Stimulated activated CD4-positive, alpha-beta T cell treated with anti-CD3 and anti-CD28 coated beads, Interleukin-2, amount 100 ng/mL, for 4 hours (primary cell): Measurements from ENCODE around the gene FN3K.
"Not testable (repeated sequence)": the region's sequence is repeated elsewhere in the genome, so short reads cannot be mapped to it uniquely, and the experiment has no call there.

Experiments
- DNase-seq: peaks from one replicate; pipeline ENCODE4 v3.0.0-alpha.2; 2020; ENCODE audit warnings: low read depth

FN3K gene

DNA sequence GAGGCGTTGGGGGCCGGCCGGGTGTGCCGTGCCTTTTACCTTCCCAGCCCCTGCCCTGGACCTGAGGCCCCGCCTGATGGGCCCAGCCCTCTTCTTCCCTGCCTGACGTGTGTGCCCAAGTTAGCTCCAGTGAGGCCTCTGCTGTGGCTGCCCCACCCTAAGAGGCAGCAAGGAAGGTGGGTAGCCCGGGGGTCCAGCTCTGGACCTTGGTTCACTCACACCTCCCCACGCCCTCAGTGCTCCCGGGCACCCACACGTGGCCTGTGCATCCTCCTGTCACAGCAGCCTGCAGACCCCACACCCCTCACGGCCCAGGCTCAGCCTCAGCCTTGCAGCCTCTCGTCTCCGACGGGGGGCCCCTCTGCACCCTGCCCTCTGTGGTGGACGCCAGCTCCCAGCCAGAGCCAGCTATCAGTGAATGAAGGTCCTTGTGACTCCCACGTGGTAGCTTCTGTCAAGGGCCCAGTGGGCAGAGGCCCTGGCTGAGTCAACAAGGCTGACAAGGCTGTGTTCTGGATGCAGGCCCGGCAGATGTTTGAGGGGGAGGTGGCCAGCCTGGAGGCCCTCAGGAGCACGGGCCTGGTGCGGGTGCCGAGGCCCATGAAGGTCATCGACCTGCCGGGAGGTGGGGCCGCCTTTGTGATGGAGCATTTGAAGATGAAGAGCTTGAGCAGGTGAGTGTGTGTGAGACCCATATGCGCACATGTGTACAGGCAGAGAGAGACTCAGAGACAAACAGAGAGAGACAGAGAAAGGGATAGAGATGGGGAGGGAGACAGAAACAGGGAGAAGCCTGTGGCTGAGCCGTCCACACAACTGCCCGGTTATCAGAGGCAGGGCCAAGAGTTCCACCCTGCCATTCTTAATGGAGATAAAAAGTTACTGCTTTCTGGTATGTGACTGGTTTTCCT lies 2.8 kb downstream of the FN3K start:
- DNase-seq: no peak

DNA sequence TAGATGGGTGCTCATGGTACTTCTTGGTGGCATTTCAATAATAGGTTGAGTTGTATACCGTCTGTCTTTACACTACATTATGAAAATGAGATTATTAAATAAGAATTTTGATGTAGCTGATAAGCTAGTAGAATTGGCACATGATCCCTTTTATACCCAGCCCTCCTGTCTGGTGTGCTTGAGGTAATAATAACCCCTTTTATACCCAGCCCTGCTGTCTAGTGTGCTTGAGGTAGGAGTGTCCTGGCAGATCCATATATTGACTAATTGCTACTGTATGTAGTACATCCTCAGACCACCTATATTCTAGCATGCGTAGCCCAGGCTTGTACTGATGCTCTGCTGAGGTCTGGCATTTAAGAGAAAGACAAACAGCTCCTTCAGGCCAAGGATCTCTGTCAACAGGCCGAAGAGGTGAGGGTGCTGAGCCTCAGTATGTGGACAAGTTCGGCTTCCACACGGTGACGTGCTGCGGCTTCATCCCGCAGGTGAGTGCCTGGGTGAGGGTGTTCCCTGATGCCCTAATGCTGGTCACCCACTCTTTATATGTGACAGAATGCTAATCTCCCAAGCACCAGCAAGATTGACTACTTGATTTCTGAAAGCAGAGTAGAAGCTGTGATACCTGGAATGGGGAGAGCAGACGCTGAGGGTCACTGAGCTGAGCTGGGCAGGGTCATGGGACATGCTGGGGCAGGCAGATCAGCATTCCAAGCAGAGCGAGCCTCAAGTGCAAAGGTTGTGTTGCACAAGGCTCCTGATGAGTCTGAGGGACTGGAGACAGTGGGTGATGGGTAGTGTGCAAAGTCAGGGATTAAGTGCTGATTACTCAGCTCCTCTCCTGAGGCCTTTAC lies 5.7 kb downstream of the FN3K start:
- DNase-seq: no peak

GRCh38 chr17:82743344-82744219 lies 8.2 kb downstream of the FN3K start:
- no peak for DNase-seq

- not testable (repeated sequence) for DNase-seq
Measured at GRCh38 chr17:82744736-82745135, 9.3 kb downstream of the FN3K start.

DNA sequence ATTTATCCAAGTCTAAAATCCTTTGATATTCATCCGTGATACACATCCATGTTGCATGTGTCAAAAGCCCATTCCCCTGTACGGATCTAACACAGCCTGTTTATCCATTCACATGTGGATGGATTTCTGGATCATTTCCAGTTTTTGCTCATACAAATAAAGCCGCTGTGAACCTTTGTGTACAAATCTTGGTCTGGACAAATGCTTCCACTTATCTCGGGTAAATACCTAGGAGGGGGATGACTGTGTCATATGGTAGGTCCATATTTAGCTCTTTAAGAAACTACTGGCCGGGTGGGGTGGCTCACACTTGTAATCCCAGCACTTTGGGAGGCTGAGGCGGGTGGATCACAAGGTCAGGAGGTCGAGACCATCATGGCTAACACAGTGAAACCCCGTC lies 10.1 kb downstream of the FN3K start:
- no peak for DNase-seq

GRCh38 chr17:82748756-82749155 lies 13.3 kb downstream of the FN3K start:
- DNase-seq: no peak

- DNase-seq: no peak
Measured at GRCh38 chr17:82750241-82750908, 15.0 kb downstream of the FN3K start.

GRCh38 chr17:82751171-82751570 lies 15.8 kb downstream of the FN3K start:
- DNase-seq: no peak

- DNase-seq: peak; percentile 76
Measured at GRCh38 chr17:82751571-82752370, 16.4 kb downstream of the FN3K start, which contains the start of gene TBCD. Gene TBCD, plus strand, starts transcription at chr17:82752065. Its CDS starts 129 bp downstream, at chr17:82752194.

DNA sequence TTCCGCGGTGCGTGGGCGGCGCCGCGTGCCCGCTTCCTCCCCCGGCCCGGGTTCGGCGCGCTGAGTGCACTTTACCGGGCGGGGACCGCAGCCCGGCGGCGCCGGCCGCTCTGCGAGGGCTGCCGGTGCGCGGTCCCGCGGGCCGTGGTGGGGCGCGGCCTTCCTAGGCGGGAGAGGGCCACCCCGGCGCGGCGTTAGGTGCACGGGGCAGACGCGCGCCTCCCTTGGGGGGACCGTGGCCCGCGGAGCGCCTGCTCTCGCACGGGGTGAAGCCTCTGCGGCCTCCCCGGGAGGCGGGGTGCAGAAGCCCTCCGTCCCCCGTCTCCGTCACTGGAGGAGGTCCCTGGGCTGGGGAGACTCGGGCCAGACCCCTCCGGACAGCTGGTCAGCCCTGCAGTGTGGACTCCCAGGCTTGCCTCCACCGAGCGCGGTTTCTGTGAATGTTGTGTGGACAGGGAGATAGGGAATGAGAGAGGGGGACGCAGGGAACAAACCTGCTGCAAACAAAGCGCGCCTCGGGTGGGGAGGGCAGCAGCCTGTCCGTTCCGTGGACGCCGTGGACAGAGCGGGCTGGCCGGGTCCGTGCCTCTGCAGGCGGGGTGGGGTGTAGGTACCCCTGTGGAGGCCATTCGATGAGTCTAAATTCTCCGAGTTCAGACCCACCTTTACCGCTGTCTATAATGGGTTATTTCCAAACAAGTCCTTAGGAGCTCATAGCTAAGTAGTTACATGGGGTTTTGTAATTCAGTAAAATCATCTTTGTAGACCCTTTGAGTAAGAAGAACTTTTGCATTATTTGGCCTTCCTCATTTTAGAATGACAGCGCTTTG lies 17.2 kb downstream of the FN3K start:
- no peak for DNase-seq

DNA sequence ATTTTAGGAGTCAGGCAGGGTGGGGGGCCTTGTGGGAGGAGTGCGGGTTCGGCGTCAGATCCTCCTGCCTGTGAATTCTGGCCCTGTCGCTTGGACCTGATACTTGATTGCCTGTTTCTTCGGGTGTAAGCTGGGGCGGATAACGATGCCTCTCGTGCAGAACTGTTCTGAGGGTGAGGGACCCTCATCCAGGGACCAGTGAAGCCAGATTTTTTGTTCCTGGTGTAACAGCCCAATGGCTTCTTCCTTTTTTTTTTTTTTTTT lies 17.7 kb downstream of the FN3K start:
- no peak for DNase-seq

DNA sequence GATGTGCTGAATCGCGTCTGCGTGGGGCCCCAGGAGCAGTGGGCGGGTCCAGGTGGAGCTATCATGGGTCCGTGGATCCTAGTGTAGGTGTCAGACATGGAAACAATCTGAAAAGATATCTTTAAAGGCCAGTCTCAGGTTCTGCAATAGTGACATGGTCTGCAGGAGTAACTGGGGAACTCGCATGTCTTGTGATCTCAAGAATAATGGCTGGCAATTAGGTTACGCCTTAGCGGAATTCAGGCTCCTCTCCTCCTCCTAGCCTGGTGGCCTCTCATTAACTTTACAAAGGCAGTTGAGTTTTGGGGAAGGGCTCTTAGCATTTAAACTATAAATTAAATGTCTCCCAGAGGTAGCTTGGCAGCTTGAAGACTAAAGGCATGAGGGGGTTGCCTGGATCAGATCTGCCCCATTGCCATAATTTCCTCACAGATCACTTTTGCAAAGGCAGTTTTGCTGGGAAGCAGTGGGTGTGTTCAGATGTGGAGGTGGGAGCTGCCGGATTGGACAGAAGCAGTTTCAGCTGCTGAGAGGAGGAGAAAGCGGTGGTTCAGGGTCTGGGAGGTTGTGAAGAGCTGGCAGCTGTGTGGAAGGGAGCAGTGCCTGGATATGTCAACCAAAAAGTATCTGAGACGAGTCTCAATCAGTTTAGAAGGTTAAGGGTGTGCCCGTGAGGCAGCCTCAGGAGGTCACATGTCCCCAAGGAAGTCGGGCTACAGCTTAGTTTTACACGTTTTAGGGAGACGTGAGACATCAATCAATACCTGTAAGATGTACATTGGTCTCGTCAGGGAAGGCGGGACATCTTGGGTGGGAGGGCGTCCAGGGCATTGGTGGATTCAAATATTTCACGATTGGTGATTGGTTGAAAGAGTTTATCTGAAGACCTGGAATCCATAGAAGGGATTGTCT lies 19.1 kb downstream of the FN3K start:
- DNase-seq: no peak

GRCh38 chr17:82756166-82756565 lies 20.8 kb downstream of the FN3K start:
- no peak for DNase-seq

GRCh38 chr17:82765371-82765770 lies 30.0 kb downstream of the FN3K start:
- no peak for DNase-seq

GRCh38 chr17:82767041-82767754 lies 31.8 kb downstream of the FN3K start:
- peak; percentile 24 for DNase-seq

GRCh38 chr17:82769041-82769440 lies 33.6 kb downstream of the FN3K start:
- DNase-seq: no peak

- no peak for DNase-seq
Measured at GRCh38 chr17:82772026-82772425, 36.6 kb downstream of the FN3K start.

DNA sequence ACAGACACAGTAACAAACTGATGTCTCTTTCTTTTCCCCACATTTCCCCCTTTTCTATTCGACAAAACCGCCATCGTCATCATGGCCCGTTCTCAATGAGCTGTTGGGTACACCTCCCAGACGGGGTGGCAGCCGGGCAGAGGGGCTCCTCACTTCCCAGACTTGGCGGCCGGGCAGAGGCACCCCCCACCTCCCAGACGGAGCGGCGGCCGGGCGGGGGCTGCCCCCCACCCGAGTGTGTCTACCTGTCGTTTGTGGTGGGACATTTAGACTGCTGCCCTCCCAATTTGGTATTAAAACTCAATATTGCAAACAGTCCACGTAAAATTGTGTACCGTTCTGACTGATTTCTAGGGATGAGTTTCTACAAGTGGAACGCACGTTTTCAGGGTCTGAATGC lies 39.0 kb downstream of the FN3K start:
- not testable (repeated sequence) for DNase-seq
